Superior temporal gyrus (tissue), 1 donor: ENCODE data around the gene KNTC1.
"Not testable (repeated sequence)": the region's sequence is repeated elsewhere in the genome, so short reads cannot be mapped to it uniquely, and the experiment has no call there.

ENCODE experiments used
- DNase-seq: peaks from one replicate; pipeline ENCODE4 v3.0.0-alpha.2; 2016; ENCODE audit errors: extremely low spot score

KNTC1 gene, protein sequence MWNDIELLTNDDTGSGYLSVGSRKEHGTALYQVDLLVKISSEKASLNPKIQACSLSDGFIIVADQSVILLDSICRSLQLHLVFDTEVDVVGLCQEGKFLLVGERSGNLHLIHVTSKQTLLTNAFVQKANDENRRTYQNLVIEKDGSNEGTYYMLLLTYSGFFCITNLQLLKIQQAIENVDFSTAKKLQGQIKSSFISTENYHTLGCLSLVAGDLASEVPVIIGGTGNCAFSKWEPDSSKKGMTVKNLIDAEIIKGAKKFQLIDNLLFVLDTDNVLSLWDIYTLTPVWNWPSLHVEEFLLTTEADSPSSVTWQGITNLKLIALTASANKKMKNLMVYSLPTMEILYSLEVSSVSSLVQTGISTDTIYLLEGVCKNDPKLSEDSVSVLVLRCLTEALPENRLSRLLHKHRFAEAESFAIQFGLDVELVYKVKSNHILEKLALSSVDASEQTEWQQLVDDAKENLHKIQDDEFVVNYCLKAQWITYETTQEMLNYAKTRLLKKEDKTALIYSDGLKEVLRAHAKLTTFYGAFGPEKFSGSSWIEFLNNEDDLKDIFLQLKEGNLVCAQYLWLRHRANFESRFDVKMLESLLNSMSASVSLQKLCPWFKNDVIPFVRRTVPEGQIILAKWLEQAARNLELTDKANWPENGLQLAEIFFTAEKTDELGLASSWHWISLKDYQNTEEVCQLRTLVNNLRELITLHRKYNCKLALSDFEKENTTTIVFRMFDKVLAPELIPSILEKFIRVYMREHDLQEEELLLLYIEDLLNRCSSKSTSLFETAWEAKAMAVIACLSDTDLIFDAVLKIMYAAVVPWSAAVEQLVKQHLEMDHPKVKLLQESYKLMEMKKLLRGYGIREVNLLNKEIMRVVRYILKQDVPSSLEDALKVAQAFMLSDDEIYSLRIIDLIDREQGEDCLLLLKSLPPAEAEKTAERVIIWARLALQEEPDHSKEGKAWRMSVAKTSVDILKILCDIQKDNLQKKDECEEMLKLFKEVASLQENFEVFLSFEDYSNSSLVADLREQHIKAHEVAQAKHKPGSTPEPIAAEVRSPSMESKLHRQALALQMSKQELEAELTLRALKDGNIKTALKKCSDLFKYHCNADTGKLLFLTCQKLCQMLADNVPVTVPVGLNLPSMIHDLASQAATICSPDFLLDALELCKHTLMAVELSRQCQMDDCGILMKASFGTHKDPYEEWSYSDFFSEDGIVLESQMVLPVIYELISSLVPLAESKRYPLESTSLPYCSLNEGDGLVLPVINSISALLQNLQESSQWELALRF (N-terminal part only)

DNA sequence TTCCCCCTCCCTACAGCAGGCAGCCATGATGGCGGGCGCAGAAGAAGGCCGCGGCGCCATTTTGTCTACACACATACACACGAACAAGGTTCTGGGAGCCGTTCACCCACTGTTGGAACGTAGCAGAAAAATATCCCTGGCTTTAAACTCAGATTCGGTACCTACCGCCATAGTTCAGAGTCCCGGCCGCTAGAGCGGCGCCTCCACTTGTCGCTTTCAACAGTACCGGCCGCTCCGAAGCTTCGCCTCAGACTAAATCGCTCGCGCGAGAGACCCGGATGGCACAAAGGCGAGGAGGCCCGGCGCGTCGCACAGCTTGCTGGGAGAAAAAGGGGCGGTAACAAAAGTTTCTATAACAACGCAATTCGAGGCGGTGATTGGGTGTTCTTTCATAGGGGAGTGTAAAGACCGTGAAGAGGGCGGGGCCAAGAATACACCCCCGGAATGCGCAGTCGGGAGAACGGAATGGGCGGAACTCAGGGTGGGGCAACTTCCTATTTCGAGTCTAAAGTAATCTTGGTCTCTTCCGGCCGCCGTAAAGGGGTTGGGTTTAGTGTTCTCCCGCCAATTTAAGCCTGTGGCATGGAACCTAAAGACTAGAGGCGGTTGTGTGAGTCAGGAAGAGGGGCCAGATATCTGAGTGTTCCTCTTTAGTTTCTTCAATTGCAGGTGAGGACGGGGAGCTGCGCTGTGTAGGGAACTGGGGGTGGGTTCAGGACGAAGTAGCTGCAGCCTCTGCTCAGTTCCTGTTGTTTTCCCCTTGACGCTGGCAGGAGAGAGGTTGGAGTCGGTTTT is at the start of gene KNTC1, which contains the start of gene RSRC2:
Gene KNTC1 (plus strand): TSS at position 567 of the 795 bp plus-strand sequence. CDS start 2,815 bp downstream, outside the sequence.
Gene RSRC2 (minus strand): TSS at position 254 of the 795 bp plus-strand sequence. CDS start 83 bp downstream, at position 171.
- peak; percentile 100 for DNase-seq

DNA sequence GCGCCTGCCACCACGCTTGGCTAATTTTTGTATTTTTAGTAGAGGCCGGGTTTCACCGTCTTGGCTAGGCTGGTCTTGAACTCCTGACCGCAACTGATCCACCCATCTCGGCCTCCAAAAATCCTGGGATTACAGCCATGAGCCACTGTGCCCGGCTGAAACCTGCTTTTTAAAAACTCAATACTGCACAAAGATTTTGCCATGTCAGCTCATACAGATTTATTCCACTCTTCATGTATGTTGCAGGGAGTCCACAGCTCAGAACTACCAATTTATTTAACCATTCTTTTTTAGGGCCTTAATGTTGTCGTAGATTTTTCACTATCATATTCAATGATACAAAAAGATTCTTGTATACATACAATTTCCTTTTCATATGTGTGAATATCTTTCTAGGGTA is 46.3 kb upstream of the KNTC1 start:
- DNase-seq: no peak

DNA sequence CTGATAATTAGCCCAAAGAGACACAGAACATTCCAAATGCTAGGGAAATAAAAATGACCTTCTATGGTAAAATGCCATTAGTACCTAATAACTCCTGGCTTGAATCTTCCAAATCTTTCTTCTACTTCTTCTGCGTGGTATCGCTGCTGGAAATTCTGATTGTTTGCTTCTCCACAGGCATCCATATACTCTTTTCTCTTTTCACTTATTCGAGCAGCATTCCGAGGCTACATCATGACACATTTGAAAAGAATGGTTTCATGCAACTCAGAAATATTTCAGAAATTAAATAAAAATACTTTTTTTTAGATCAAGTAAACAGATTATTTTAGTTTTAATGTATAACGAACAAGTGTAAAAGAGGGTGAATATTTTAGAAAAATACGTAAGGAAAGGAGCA is 45.2 kb upstream of the KNTC1 start:
- DNase-seq: no peak

DNA sequence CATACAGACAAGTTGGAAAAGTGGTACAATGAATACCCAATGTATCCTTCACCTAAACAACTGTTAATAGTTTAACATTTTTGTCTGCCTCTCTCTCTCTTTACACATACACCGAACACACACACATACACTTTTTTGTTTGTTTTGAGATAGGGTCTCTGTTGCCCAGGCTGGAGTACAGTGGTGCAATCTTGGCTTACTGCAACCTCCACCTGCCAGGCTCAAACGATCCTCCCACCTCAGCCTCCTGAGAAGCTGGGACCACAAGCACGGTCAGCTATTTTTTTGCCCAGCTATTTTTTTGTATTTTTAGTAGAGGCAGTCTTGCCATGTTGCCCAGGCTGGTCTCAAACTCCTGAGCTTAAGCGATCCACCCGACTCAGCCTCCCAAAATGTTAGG is 43.1 kb upstream of the KNTC1 start:
- no peak for DNase-seq

DNA sequence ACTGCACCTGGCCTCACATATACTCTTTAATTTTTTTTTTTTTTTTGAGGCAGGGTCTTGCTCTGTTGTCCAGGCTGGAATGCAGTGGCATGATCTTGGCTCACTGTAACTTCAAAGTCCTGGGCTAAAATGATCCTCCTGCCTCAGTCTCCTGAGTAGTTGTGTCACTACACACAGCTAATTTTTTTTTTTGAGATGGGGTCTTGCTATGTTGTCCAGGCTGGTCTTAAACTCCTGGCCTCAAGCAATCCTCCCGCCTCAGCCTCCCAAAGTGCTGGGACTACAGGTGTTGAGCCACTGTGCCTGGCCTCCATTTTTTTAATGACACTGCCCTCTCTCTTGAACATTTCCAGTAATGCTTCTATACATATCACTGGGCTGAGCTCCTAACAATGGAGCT is 42.7 kb upstream of the KNTC1 start:
- not testable (repeated sequence) for DNase-seq

DNA sequence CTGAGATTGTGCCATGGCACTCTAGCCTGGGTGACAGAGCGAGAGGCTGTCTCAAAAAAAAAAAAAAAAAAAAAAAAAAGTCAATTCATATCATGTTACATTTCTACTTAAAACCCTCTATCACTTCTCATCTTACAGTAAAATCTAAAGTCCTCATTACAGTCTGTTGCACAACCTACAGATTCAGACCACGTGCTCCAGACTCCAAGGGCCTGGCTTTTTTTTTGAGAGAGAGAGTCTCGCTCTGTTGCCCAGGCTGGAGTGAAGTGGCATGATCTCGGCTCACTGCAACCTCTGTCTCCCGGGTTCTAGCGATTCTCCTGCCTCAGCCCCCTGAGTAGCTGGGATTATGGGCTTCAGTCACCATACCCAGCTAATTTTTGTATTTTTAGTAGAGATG is 40.7 kb upstream of the KNTC1 start:
- DNase-seq: not testable (repeated sequence)

DNA sequence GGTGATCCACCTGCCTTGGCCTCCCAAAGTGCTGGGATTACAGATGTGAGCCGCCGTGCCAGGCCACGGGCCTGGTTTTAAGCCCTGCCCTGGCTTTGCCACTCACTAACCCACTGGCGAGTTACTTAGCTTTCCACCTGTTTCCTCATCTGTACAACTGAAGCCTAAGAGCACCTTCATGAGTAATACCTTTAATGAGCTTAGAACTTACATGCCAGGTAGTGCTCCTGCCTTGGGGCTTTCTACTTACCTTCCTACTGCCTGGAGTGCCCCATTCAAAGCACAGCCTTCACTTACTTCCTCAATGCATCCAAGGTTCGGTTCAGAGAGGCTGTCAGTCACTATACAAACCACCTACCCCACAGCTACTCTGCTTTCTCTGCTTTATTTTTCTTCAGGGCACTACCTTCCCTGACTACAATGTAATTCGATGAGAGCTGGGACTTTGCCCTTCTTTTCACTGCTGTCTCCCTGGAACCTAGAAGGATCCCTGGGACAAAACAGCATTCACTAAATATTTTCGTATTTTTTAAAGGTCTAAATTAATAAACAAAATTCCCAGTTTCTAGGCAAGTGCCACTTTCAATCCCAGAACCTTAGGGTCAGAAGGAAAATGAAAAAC is 40.1 kb upstream of the KNTC1 start:
- no peak for DNase-seq

DNA sequence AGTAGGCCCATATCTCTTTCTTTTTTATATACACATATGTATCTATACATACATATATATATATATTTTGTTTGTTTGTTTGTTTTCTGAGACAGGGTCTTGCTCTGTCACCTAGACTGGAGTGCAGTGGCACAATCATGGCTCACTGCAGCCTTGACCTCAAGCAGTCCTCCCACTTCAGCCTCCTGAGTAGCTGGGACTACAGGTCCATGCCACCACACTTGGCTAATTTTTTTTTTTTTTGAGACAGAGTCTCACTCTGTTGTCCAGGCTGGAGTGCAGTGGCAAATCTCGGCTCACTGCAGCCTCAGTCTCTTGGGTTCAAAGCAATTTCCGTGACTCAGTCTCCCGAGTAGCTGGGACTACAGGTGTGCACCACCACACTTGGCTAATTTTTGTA is 39.2 kb upstream of the KNTC1 start:
- DNase-seq: not testable (repeated sequence)

DNA sequence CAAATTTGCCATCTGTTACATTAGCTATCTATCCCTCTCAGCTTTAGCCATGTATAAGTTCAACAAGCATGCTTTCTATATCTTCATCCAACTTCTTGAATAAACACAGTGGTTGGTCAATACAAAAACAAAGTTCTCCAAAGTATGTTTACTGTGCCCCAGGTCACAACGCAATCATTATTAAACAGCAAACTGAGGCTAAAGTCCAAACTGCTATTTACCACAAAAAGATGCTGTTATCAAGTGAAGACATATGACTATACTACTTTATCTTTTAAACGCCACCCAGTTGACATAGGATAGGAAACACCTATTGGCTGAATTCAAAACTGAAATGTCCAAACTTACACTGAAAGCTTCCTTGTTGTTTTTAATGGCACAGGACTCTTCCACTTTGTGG is 38.0 kb upstream of the KNTC1 start:
- DNase-seq: no peak

DNA sequence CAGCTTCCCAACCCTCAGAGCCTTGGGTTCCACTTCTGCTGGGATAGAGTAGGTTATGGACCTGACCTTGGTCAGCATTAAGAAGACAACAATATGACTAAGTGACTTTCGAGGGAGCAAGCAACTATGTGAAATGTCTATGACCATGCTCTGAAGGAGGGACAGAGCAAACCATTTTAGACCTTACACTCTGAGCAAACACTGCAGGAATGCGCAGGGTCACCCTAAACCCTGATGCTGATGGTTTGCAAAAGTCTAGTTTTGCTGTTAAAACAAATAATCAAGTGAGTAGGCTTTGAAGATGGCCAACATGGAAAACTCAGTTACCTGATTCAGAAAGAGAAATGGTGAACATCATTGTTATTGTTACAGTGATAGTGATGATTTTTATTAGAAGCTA is 35.1 kb upstream of the KNTC1 start:
- no peak for DNase-seq

DNA sequence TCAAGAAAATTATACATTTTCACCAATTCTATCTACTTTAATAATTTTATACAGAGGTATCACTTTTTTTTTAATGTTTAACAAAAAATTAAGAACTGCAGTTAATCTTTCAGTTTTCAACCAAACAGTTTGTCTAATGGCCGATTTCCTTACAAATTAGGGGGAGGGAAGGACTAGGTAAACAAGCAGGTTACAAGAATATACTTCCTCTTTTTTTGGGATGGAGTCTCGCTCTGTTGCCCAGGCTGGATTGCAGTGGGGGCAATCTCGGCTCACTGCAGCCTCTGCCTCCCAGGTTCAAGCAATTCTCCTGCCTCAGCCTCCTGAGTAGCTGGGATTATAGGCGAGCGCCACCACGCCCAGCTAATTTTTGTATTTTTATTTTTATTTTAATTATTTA is 33.8 kb upstream of the KNTC1 start:
- not testable (repeated sequence) for DNase-seq

DNA sequence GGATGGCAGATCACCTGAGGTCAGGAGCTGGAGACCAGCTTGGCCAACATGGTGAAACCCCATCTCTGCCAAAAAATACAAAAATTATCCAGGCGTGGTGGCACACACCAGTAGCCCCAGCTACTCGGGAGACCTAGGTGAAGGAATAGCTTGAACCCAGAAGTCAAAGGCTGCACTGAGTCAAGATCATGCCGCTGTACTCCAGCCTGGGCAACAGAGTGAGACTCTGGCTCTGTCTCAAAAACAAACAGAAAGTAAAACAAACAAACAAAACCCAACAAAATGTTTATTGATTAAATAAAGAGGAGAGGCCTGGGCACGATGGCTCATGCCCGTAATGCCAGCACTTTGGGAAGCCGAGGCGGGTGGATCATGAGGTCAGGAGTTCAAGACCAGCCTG is 31.8 kb upstream of the KNTC1 start:
- DNase-seq: no peak

DNA sequence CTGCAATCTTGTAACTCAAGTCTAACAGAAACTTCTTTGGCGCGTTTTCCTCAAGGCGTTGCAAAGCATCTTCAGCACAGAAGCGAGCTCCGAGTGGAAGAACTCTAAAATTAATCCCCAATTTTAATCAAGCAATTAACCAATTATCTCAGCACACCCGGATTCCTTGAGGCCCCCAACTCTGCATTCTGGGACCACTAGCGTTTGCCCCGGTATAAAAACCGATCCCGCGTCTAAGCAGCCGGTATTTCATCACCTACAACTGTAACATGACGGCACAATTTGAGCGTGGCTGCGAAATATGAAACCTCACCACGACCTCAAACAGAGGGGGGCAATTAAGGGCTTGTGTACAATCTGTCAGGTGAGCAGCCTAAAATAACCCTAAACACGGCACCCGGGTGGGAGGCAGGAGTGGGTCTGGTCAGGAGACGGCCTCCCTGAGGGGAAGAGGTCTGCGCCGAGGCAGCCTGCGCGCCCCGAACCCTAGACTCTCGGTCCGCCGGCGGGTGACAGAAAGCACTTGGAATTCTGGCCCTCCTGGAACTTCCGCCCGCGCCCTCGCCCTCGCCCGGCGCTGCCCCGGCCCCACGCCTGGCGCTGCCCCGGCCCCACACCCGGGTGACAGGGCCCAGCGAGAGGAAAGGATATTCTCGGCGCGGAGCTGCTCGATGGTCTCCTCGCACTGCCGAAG is 26.9 kb upstream of the KNTC1 start:
- peak; percentile 33 for DNase-seq

DNA sequence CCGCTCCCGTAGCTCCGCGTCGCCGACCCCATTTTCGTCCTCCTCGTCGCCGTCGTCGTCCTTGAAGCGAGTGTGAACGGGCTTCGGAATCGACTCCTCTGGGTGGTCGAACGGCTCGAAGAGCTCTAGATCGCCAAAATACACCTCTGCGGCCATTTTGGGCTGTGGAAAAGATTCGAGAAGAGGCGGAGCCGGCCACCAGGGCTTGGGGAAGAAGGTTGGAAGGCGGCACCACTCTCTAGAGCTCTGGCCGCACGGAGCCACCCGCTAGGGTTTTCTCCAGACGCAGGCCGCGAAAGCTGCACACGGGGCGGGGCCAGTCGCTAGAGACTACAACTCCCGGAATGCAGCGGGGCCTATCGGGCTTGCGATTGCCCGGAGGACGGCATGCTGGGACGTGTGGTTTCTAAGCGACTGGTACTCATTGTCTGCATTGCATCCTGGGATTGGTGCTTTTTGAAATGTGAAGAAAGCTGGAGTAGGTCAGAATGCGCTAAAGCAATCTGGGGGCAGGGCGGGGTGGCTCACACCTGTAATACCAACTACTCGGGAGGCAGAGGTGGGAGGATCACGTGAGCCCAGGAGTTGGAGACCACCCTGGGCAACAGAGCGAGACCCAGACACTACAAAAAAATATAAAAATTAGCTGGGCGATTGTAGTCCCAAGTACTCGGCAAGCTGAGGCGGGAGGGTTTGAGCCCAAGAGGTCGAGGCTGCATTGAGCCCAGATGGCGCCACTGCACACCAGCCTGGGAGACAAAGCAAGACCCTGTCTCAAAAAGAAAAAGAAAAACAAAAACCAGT is 26.2 kb upstream of the KNTC1 start, which contains the start of gene ZCCHC8:
Gene ZCCHC8 (minus strand): TSS at position 248 of the 804 bp plus-strand sequence. CDS start 92 bp downstream, at position 156.
- DNase-seq: peak; percentile 98

DNA sequence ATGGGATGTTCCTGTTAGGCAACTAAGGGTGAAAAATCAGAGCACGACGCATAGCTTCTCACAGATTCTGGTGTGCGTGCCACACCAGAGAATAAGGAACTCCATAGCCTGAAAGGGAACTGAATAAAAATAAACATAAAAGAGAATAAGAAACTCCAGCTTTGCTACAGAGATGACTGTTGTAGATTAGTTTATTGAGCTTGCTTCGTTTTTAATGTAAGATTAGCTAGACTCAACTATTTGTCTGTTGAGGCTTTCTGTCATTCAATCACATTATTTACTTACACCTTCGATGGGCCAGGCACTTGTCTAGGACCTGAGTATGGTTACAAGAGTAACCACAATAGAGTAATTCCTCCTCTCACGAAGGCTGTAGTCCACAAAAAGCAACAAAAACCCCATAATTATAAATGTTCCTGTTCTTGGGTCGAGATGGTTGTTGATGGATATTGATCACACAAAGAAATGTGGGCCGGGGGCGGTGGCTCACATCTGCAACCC is 25.5 kb upstream of the KNTC1 start:
- peak; percentile 26 for DNase-seq

DNA sequence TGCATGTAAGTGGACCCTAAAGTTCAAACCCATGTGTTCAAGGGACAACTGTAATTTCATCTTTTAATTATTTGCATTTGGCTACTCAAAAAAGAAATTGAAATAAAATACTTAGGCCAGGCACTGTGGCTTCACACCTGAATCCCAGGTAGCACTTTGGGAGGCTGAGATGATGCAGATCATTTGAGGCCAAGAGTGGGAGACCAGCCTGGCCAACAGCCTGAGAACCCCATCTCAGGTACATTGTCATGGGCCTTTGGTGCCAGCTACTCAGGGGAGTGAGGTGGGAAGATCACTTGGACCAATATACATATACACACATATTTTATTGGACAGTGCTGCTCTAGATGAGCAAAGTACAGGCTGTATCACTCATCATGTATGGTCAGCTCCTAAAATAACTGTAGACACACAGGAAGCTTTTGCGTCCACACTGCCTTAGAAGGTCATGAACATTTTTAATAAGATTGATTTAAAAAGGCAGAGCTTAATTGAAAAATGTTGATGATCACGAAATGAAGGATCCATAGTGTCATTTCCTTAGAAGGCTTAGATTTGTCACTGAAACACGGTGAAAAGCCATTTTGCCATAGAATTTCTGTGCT is 23.8 kb upstream of the KNTC1 start:
- DNase-seq: no peak

DNA sequence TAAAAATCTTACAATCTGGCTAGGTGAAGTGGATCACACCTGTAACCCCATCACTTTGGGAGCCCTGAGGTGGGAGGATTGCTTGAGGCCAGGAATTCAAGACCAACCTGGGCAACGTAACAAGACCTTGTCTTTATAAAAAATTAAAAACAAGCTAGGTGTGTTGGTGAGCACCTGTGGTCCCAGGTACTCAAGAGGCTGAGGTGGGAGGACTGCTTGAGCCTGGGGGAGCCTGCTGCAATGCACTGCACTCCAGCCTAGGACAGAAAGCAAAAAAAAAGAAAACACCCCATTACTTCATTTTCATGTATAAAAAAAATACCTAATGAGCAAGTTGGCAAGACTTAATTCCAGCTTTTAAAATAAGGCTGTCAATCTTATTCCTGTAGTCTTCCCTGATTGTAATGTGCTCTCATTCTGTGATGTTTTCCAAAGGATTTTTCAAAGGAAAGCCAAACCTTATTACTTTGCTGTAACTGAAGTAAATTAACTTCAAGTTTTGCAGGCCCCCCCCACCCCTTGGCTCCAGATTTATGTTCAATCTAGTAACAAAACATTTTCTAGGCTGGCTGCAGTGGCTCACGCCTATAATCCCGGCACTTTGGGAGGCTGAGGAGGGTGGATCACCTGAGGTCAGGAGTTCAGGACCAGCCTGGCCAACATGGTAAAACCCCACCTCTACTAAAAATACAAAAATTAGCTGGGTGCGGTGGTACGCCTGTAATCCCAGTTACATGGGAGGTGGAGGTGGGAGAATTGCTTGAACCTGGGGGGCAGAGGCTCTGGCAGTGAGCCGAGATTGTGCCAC is 23.1 kb upstream of the KNTC1 start:
- no peak for DNase-seq
